GM18508 (cell line): ENCODE measurements around the gene TSHZ2.

Source experiments
- ATAC-seq: cut with Tn5 transposase; IDR thresholded peaks from one replicate; pipeline ENCODE4 v1.9.1; 2021; ENCODE audit warnings: moderate number of reproducible peaks; ENCODE audit not compliant: insufficient read depth, unreplicated experiment

The TSHZ2 gene

GRCh38 chr20:53055367-53056067 lies 83.4 kb downstream of the TSHZ2 start:
- no peak for ATAC-seq

DNA sequence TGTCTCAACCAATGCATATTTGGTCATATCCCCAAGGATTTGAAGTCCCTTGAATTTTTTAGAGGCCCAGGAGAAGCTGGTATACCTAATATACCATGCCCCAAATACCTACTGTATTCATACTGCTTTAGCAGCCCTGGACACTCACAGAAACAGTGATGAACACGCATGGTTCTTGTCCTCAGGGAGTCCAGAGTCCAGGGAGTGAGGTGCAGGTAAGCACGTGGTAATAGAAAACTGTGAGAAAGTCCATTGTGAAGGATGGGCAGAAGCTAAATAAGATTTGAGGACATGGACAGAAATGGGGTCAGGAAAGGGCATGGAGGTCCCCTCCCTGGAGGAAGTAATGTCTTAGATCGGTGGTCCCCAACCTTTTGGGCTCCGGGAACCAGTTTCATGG lies 85.4 kb downstream of the TSHZ2 start:
- ATAC-seq: no peak

DNA sequence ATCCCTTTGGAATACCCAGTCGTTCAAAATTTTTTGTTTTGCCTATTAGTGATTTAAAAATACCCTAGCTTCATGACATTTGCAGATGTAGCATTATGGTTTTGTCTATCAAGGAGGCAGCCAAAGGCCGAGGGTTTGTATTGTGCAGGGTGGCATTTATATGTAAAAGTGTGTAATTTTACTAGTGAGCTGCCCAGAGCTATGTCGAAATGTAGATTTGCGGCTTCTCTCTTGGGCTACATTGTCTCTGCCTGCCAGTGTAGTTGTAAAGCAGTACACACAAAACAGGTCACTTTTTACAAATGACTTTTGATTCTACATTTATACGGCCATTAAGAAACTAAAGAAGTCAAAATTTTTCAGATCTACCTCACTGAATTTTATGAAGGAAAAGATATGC lies 87.7 kb downstream of the TSHZ2 start:
- ATAC-seq: no peak

- no peak for ATAC-seq
Observed at GRCh38 chr20:53061192-53062108, 89.3 kb downstream of the TSHZ2 start.

GRCh38 chr20:53064935-53065334 lies 92.8 kb downstream of the TSHZ2 start:
- no peak for ATAC-seq

- no peak for ATAC-seq
Observed at GRCh38 chr20:53068241-53068640, 96.1 kb downstream of the TSHZ2 start.

DNA sequence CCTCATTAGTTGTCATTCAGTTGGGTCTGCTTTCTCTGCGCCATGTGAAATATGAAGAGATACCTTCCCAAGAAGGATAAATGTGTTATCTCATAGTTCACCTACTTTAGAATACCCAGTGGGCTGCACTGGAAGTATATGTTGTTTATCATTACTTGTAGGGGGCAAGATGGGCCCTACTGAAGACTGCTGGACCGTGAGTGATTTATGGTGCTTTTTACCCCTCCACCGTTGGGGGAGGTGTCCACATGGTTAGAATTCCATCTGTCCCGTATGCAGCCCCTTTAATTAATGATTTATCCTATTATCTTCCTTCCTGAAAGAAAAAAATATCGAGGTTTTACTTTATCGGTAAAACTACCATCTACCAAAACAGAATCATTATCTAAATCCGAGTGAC lies 97.0 kb downstream of the TSHZ2 start:
- no peak for ATAC-seq

- no peak for ATAC-seq
Observed at GRCh38 chr20:53070224-53070623, 98.1 kb downstream of the TSHZ2 start.

DNA sequence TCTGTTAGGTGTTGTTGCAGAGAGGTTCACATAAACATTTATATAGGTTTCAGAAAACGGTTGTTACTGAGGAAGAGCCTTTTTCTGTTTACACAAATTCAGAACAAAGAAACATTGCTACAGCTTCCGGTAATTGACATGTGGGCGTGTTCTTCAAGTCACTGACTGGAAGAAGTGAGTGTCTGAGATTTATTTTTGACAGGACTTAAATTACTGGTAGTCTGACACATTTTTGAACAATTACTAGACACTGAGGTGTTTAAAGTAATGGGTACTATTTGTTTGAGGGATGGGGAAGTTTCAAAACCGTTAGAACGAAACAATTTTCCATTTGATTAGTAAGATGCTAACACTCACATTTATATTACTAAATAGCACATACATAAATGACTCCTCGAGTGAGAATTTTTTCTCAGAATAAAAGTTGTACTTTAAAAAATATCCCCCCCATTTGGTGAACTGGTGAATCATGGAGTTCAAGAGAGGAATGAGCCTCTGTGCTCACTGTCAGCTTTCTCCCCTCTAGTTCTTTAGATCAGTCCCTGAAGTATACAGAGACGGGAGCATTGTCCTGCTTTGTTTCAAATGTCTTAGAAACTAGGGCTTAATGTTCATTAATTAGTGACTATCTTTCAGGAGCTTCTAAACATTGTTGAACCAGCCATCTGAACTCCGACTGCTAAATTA lies 98.7 kb downstream of the TSHZ2 start:
- ATAC-seq: no peak

- no peak for ATAC-seq
Observed at GRCh38 chr20:53071833-53072232, 99.7 kb downstream of the TSHZ2 start.

GRCh38 chr20:53072923-53073579 lies 100.9 kb downstream of the TSHZ2 start:
- ATAC-seq: no peak

DNA sequence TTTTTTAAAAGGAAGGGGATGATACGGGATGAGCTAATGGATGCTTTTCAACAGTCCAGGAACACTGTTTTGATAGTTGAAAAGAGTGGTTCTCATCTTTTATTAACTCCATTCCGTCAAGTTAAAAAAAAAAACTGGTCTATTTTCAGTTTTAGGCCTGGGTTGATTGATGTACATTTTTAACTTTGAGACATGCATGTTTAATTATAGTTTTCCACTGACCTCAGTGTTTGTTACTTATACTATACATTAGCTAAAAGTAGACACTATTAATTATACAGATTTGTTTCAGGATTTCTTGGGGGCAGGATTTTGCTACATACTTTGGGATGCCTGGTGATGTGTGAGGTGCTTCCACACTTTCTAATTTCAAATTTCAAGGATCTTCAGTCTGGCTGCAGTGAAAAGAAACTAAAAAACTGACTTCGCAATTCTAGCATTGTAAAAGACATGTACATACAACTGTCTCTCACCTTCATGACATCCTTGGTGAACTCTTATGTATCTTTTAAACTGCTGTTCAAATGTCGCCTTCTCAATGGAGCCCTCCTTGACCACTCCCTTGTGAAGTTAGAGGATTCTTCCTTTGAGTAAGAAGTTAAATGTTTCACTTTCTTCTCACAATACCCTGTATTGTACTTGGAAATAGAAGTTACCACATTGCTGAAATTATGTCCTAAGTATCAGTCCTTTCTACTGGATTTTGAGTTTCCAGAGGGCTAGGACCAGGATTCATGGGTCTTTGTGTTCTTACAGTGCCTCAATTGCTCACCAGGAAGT lies 101.7 kb downstream of the TSHZ2 start:
- ATAC-seq: no peak

- no peak for ATAC-seq
Observed at GRCh38 chr20:53074811-53075314, 102.7 kb downstream of the TSHZ2 start.

DNA sequence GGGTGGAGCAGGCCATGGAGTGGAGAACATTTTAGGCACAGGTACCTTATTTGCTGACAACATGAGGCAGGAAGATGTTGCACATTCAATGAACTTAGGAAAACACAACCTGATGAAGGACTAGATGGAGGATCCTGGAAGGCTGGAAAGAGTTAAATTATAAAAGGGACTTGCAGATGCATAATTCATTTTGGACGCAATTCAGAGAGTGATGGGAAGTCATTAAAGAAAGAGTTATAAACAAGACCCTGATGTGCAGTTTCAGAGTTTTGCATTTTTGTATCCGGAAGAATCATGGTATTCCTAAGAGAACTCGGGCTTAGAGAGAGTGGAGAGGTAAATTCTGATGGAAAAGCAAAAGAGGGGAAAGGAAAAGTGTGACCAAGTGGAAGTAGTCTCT lies 104.5 kb downstream of the TSHZ2 start:
- no peak for ATAC-seq

DNA sequence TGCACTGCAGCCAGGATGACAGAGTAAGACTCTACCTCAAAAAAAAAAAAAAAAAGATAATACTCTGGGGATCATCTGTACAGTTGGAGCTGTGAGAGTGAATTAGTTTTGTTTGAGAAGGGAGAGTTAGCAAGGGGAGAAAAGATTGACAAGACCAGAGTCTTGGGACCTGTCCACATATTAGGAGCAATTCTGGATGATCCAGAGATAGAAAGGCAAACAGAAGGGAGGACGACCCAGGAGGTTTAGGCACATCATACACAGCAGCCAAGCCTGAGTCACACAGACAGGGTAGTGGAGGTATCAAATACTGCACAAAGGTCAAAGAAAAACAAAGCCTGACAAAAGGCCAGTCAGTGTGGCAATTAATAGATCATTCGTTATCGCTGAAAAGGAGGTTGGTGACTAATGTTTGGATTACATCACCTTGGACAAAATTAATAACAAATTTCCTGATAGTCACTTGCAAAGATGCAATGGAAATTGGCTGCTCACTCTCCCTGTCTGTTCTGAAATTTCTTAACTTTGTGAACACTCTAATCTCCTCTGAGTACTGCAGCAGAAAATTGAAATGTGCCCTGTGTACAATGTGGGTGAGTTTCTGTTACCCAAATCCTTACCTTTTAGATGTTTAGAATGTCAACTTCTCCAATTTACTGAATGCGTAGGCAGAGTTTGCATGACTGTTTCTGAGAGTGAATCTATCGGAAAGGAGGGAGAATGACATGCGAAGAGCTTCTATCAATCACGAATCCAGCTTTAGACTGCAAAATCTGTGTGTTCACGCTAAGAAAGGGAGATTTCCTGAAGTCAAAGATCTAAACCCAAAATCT lies 105.4 kb downstream of the TSHZ2 start:
- ATAC-seq: no peak

- no peak for ATAC-seq
Observed at GRCh38 chr20:53078761-53079160, 106.6 kb downstream of the TSHZ2 start.

DNA sequence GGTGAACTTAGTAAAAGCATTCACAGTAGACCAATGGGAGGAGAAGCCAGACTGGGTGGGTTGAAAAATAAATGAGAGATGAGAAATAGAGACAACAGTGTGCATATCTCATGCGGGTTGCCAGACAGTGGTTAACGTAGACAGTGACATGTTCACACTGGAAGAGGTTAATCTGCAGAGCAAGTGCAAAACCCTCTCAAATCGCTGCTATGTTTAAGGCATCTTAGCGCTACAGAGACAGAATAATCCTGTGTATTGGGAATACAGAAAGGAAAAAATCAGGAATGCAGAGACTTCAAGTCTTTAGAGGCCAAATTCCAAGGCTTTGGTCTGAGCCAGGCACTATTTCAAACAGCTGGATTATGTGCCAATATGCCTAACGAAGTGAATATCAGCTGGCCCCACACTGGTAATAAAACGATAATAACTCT lies 107.1 kb downstream of the TSHZ2 start:
- ATAC-seq: no peak

- no peak for ATAC-seq
Observed at GRCh38 chr20:53079828-53080686, 107.9 kb downstream of the TSHZ2 start.
